Fibroblast of lung (primary cell): ENCODE data around the gene NTRK3. TPM values are rescaled to one million over a fixed set of nuclear protein-coding genes. Genes with fewer than 3 reads are reported as not detected.

Experiments used
- DNase-seq, 2 donors: peaks; one replicate each; pipeline versions ENCODE4 v3.0.0 to v3.0.0-alpha.2; 2010; ENCODE audit warnings: low read depth in 2 of 2
- H2AFZ ChIP-seq: 2 replicates; pipeline ENCODE4 v1.5.1; 2012; ENCODE audit warnings: low read length, control low read depth, inconsistent platforms
- H3K27ac ChIP-seq: 2 replicates; pipeline ENCODE4 v1.5.1; 2011; ENCODE audit warnings: low read length, control low read depth; ENCODE audit not compliant: insufficient read depth
- H3K27me3 ChIP-seq: 2 replicates; pipeline ENCODE4 v1.5.1; 2011; ENCODE audit warnings: mild to moderate bottlenecking, low read length; ENCODE audit not compliant: control insufficient read depth, insufficient read depth
- H3K36me3 ChIP-seq: 2 replicates; pipeline ENCODE4 v1.5.1; 2011; ENCODE audit warnings: low read length; ENCODE audit not compliant: control insufficient read depth, insufficient read depth
- H3K4me1 ChIP-seq: 2 replicates; pipeline ENCODE4 v1.5.1; 2011; ENCODE audit warnings: low read length; ENCODE audit not compliant: control insufficient read depth, insufficient read depth; ENCODE audit errors: extremely low read depth
- H3K4me2 ChIP-seq: 2 replicates; pipeline ENCODE4 v1.5.1; 2011; ENCODE audit warnings: low read length, control low read depth; ENCODE audit not compliant: insufficient read depth; ENCODE audit errors: extremely low read depth
- H3K4me3 ChIP-seq, 4 experiments: fragments of 200-600 bp in 1 of 4; sonication (generic) in 1 of 4; replicated peaks in 1 of 4; 2 replicates each; pipeline ENCODE4 v1.5.1; 2011 to 2016; ENCODE audit warnings: low read length in 4 of 4, low read depth in 3 of 4, mild to moderate bottlenecking in 3 of 4, control low read depth in 2 of 4, inconsistent platforms in 1 of 4, mixed read lengths in 1 of 4; ENCODE audit not compliant: insufficient read depth in 1 of 4; ENCODE audit errors: control extremely low read depth in 1 of 4
- H3K79me2 ChIP-seq: 2 replicates; pipeline ENCODE4 v1.5.1; 2012; ENCODE audit warnings: mild to moderate bottlenecking, low read length, inconsistent platforms; ENCODE audit not compliant: control insufficient read depth, insufficient read depth
- H3K9ac ChIP-seq: 2 replicates; pipeline ENCODE4 v1.5.1; 2011; ENCODE audit warnings: mild to moderate bottlenecking, low read length, control low read depth; ENCODE audit not compliant: insufficient read depth
- H3K9me3 ChIP-seq: 2 replicates; pipeline ENCODE4 v1.5.1; 2012; ENCODE audit warnings: low read depth, low read length; ENCODE audit not compliant: control insufficient read depth, insufficient read depth
- H4K20me1 ChIP-seq: 2 replicates; pipeline ENCODE4 v1.5.1; 2011; ENCODE audit warnings: low read length; ENCODE audit not compliant: control insufficient read depth, insufficient read depth; ENCODE audit errors: extremely low read depth
- CTCF ChIP-seq, 2 donors: IDR thresholded peaks in 1 of 2; conservative IDR thresholded peaks in 1 of 2; 1 replicate in 1 of 2; 2 replicates in 1 of 2; pipeline ENCODE4 v1.5.1; 2011 to 2012; ENCODE audit warnings: low read length in 2 of 2, control low read depth in 1 of 2, inconsistent platforms in 1 of 2, low read depth in 1 of 2, mild to moderate bottlenecking in 1 of 2
- EZH2 ChIP-seq: IDR thresholded peaks from 2 replicates; pipeline ENCODE4 v1.5.1; 2012; ENCODE audit warnings: low read length, control low read depth, mild to moderate bottlenecking; ENCODE audit errors: missing control alignments
- polyA plus RNA-seq, 2 donors: library from polyadenylated mRNA; depleted of rRNA in 1 of 2; stranded (reverse) in 1 of 2; unstranded in 1 of 2; fragments of >200 nt; gene quantifications; 2 replicates each; pipeline ENCODE4 v1.2.1, GENCODE V29; 2011 to 2012; ENCODE audit warnings: missing spikeins in 1 of 2
- total RNA-seq: library from RNA; depleted of rRNA; stranded (reverse); fragments of >200 nt; gene quantifications from 2 replicates; pipeline ENCODE4 v1.2.1, GENCODE V29; 2014

The NTRK3 gene
- total and polyA plus RNA-seq, 2 donors (not counting 1 experiment from before 2014, with no cell fraction given), result 0.06 TPM; not detected in 1

- no peak for TF ChIP-seq EZH2
- no peak for TF ChIP-seq CTCF (conservative IDR thresholded peaks at IDR 0.05 in 1 of 2, IDR thresholded peaks at IDR 0.05 in 1 of 2; ENCODE audit: low read depth in 1 of 2, low read length in 2 of 2)
- no peaks in the 10 kb centered on the region for H3K36me3 ChIP-seq
- no peaks in the 10 kb centered on the region for H3K79me2 ChIP-seq
- H3K27me3 ChIP-seq, result no peaks in the 10 kb centered on the region
- H3K27ac ChIP-seq, result no peak overlapping the region
- DNase-seq, result no peak
- no peak overlapping the region for H3K4me2 ChIP-seq
- no peaks in the 10 kb centered on the region for H4K20me1 ChIP-seq
- H3K4me1 ChIP-seq, result no peaks in the 10 kb centered on the region
- H3K9ac ChIP-seq, result no peak overlapping the region
- no peak overlapping the region for H2AFZ ChIP-seq
- H3K9me3 ChIP-seq, result no peaks in the 10 kb centered on the region
- no peak overlapping the region for H3K4me3 ChIP-seq
These were observed 43.0 kb upstream of the NTRK3 start for GRCh38 chr15:88299497-88299896.

GRCh38 chr15:88288661-88289060, 32.1 kb upstream of the NTRK3 start:
- Histone ChIP-seq H3K27me3 (no peaks in the 10 kb centered on the region), H3K4me1 (no peaks in the 10 kb centered on the region), H4K20me1 (no peaks in the 10 kb centered on the region), H3K9me3 (no peaks in the 10 kb centered on the region), H3K9ac (no peak overlapping the region), H3K27ac (no peak overlapping the region), H3K79me2 (no peaks in the 10 kb centered on the region), H3K4me3 (no peak overlapping the region), H3K36me3 (no peaks in the 10 kb centered on the region), H2AFZ (no peak overlapping the region), H3K4me2 (no peak overlapping the region)
- DNase-seq, result no peak
- TF ChIP-seq EZH2 (no peak), CTCF (conservative IDR thresholded peaks at IDR 0.05 in 1 of 2, IDR thresholded peaks at IDR 0.05 in 1 of 2; ENCODE audit: low read depth in 1 of 2, low read length in 2 of 2) (no peak)

GRCh38 chr15:88288206-88288605, 31.7 kb upstream of the NTRK3 start:
- Histone ChIP-seq H3K79me2 (no peaks in the 10 kb centered on the region), H3K4me2 (no peak overlapping the region), H3K36me3 (no peaks in the 10 kb centered on the region), H4K20me1 (no peaks in the 10 kb centered on the region), H3K9me3 (no peaks in the 10 kb centered on the region), H3K4me1 (no peaks in the 10 kb centered on the region), H3K9ac (no peak overlapping the region), H3K4me3 (no peak overlapping the region), H3K27ac (no peak overlapping the region), H3K27me3 (no peaks in the 10 kb centered on the region), H2AFZ (no peak overlapping the region)
- no peak for DNase-seq
- no peak for TF ChIP-seq EZH2
- no peak for TF ChIP-seq CTCF (conservative IDR thresholded peaks at IDR 0.05 in 1 of 2, IDR thresholded peaks at IDR 0.05 in 1 of 2; ENCODE audit: low read depth in 1 of 2, low read length in 2 of 2)
